Esophagus squamous epithelium (tissue), 5 donors: Measurements from ENCODE around the gene POU2F1. TPM values are rescaled to one million over a fixed set of nuclear protein-coding genes. Genes with fewer than 3 reads are reported as not detected.

Experiments used
- DNase-seq: peaks from one replicate; lab custom pipeline; 2025; lab: John Stamatoyannopoulos, UW
- H3K27ac ChIP-seq, 4 donors: fragments of 200-600 bp; sonication (generic); one replicate each; pipeline ENCODE4 v1.5.1; 2016 to 2019; ENCODE audit warnings: mild to moderate bottlenecking in 1 of 4
- H3K27me3 ChIP-seq, 4 donors: fragments of 200-600 bp; sonication (generic); 1 replicate in 3 of 4; 2 replicates in 1 of 4; pipeline versions ENCODE4 v1.5.1 to v1.6.0; 2017 to 2021; ENCODE audit warnings: antibody characterized with exemption in 1 of 4
- H3K36me3 ChIP-seq, 3 donors: fragments of 200-600 bp; sonication (generic); one replicate each; pipeline ENCODE4 v1.5.1; 2016 to 2019
- H3K4me1 ChIP-seq, 3 donors: fragments of 200-600 bp; sonication (generic); one replicate each; pipeline ENCODE4 v1.5.1; 2017 to 2019
- H3K4me3 ChIP-seq, 4 donors: fragments of 200-600 bp; sonication (generic); 1 replicate in 3 of 4; 2 replicates in 1 of 4; pipeline ENCODE4 v1.5.1; 2016 to 2019; ENCODE audit warnings: mild to moderate bottlenecking in 2 of 4, moderate library complexity in 1 of 4
- H3K9me3 ChIP-seq, 3 donors: fragments of 200-600 bp; sonication (generic); one replicate each; pipeline ENCODE4 v1.5.1; 2016 to 2019
- POLR2A ChIP-seq, 4 donors: fragments of 450-650 bp; IDR thresholded peaks; one replicate each; pipeline ENCODE4 v1.6.1; 2017; ENCODE audit warnings: antibody characterized with exemption in 4 of 4, mild to moderate bottlenecking in 4 of 4, moderate library complexity in 3 of 4
- WGBS, 2 donors: methylation state at CpG; one replicate each; pipeline ENCODE4 v1.1.5; 2018; 5-methylcytosine and 5-hydroxymethylcytosine counted together
- intact Hi-C: fragments of 100-400 bp; cut with DNase I; formaldehyde crosslinking; loops from one replicate; pipeline ENCODE4 v1.15.0; 2022
- total RNA-seq, 4 donors: library from RNA; depleted of rRNA; stranded (reverse); fragments of >200 nt; gene quantifications; one replicate each; pipeline ENCODE4 v1.1.0, GENCODE V29; 2016
- TF ChIP-seq, protein P1 (sequence below), 6 experiments: fragments of 450-650 bp in 4 of 6; fragments of 200-600 bp in 2 of 6; sonication (generic) in 2 of 6; IDR thresholded peaks; one replicate each; pipeline ENCODE4 v1.5.1; 2016 to 2019; ENCODE audit warnings: antibody characterized with exemption in 6 of 6, mild to moderate bottlenecking in 4 of 6, moderate library complexity in 4 of 6
- donor health status: DM: yes; HTN: yes; CAD: no.

Gene POU2F1
- 10 to 100 TPM in 1 of 4 donors, 1 to 10 TPM in 3; 7.8 to 10.5 (median 9.2) TPM for total RNA-seq

DNA sequence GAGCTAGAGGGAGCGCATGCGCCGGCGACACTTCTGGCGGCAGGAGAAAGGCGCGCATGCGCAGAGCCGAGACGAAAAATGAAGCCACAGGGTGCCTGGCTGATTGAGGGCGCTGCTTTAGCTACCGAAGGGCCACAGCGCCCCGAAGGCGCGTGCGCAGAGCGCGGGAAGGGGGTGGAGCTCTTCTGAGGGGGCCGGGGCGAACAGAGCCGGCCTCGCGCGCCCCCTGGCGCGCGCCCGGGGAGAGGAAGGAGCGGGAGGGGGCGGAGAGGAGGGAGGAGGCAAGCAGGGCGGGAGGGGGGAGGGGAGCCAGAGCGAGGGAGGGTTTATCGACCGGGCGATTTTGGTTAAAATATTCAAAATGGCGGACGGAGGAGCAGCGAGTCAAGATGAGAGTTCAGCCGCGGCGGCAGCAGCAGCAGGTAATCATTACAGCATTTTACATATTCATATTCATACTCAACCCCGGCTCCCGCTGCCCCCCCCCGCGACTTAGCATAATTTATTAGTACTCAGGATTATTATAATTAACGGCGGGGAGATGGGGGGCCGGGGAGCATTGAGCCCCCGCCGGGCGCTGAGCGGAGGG is at the start of gene POU2F1:
Gene POU2F1, plus strand, starts transcription at position 350 of the 589 bp plus-strand sequence. Its CDS starts 12 bp downstream, at position 362.
- DNase-seq: peak; percentile 87
- 1% methylated on average over 19 of the region's 53 CpGs; no CpG with 5 or more reads in 1 of the 2 donors for WGBS, 2 donors
- TF ChIP-seq, protein P1, sequence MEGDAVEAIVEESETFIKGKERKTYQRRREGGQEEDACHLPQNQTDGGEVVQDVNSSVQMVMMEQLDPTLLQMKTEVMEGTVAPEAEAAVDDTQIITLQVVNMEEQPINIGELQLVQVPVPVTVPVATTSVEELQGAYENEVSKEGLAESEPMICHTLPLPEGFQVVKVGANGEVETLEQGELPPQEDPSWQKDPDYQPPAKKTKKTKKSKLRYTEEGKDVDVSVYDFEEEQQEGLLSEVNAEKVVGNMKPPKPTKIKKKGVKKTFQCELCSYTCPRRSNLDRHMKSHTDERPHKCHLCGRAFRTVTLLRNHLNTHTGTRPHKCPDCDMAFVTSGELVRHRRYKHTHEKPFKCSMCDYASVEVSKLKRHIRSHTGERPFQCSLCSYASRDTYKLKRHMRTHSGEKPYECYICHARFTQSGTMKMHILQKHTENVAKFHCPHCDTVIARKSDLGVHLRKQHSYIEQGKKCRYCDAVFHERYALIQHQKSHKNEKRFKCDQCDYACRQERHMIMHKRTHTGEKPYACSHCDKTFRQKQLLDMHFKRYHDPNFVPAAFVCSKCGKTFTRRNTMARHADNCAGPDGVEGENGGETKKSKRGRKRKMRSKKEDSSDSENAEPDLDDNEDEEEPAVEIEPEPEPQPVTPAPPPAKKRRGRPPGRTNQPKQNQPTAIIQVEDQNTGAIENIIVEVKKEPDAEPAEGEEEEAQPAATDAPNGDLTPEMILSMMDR (IDR thresholded peaks at IDR 0.05): peak; percentile 58 to 92 (median 72)
- TF ChIP-seq POLR2A (IDR thresholded peaks at IDR 0.05): peak in 3 of 4 donors; percentile 44 to 66 (median 66)
- H3K36me3 ChIP-seq: no peaks in the 10 kb centered on the region
- peak within 1 kb of the TSS; percentile 74 to 95 (median 82) for H3K4me3 ChIP-seq
- no peaks in the 10 kb centered on the region for H3K27me3 ChIP-seq
- intact Hi-C loops: no loop called here
- peak within 1 kb of the TSS; percentile 95 to 99 (median 98) for H3K27ac ChIP-seq
- H3K9me3 ChIP-seq: no peaks in the 10 kb centered on the region
- peaks cover 0 to 37% (median 11%) of the 10 kb centered on the region in 3 donors for H3K4me1 ChIP-seq

DNA sequence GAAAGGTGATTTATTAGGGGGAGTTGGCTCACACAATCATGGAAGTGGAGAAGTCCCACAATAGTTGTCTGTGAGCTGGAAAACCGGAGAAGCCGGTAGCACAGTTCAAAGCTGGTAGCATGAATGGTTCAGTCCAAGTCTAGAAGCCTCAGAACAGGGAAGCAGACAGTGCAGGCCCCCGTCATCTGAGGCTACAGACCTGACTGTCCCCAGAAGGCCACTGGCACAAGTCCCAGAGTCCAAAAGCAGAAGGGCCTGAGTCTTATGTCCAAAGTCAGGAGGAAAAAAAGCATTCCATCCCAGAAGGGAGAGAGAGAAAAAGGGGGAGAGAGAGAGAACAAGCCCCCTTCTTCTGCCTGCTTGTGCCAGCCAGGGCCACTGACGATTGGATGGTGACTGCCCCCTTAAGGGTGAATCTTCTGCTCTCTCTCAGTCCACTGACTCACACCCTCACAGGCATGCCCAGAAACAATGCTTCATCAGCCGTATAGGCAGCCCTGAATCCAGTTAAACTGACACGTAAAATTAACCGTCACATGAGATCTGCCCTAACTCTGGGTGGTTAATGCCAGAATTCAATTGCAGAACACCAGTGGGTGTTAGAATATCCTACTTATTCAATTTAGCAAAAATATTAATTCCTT is 49.3 kb upstream of the POU2F1 start:
- H3K36me3 ChIP-seq: no peaks in the 10 kb centered on the region
- WGBS, 2 donors: 68 to 85% methylated on average over 6 to 7 of the region's 7 CpGs
- no peaks in the 10 kb centered on the region for H3K27me3 ChIP-seq
- no peak for DNase-seq
- peaks cover 0 to 10% (median 0%) of the 10 kb centered on the region in 3 donors for H3K4me1 ChIP-seq
- no peaks in the 10 kb centered on the region for H3K9me3 ChIP-seq
- no peak overlapping the region for H3K27ac ChIP-seq
- TF ChIP-seq, protein P1 (IDR thresholded peaks at IDR 0.05): no peak
- TF ChIP-seq POLR2A (IDR thresholded peaks at IDR 0.05): no peak
- no peak overlapping the region for H3K4me3 ChIP-seq
- intact Hi-C loops: no loop called here

DNA sequence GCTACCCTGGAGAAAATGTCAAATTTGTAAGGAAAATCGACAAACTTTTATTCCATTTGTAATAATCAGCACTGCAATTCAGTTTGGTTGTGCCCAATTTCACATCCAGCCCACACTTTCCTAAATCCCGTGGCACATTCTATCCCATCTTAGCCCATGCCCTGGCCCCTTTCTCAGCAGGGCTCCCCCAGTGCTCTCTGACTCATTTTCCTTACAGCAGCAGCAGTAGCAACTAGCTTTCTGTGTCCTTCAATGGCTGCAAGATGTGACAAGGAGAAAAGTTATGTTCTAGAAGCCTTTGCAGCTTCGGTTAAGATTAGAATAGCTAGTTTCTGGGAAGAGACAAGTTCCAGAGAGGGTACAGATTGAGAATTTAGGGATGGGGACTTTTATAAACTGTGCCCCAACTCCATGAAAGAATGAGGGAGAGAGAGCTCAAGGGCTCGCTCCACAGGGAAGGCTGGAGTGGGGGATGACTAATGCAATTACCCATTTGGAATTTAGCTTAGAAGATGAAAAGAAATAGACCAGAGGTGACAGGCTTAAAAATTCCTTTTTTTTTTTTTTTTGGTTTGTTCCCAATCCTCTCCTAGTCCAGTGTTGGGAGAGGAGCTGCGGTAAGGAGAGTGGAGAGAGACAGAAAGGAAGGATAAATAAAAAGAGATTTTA is 47.0 kb upstream of the POU2F1 start:
- DNase-seq: no peak
- no peaks in the 10 kb centered on the region for H3K36me3 ChIP-seq
- no peaks in the 10 kb centered on the region for H3K9me3 ChIP-seq
- H3K27ac ChIP-seq: no peak overlapping the region
- TF ChIP-seq POLR2A (IDR thresholded peaks at IDR 0.05): no peak
- H3K4me1 ChIP-seq: peaks cover 0 to 10% (median 0%) of the 10 kb centered on the region in 3 donors
- intact Hi-C loops: no loop called here
- H3K4me3 ChIP-seq: no peak overlapping the region
- 54 to 63% methylated on average over 4 to 5 of the region's 5 CpGs for WGBS, 2 donors
- H3K27me3 ChIP-seq: no peaks in the 10 kb centered on the region

DNA sequence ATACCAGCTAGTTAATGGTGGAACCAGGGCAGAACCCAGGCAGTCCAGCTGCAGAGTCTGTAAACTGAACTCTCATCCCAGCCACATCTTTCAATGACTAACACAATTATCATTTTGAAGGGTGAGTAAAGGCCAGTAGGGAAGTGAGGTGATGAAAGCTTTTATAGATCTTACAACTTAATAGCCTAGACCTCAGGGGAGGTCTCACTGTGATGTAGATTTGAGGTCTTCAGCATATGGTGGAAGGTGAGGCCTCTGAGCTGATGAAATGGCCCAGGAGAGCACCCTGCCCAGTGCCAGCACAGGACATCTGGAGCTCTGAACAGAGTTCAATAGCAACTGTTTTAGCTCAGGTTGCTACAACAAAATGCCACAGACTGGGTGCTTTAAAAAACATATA is 44.8 kb upstream of the POU2F1 start:
- no peaks in the 10 kb centered on the region for H3K9me3 ChIP-seq
- intact Hi-C loops: no loop called here
- H3K27ac ChIP-seq: no peak overlapping the region
- DNase-seq: no peak
- H3K36me3 ChIP-seq: no peaks in the 10 kb centered on the region
- no peaks in the 10 kb centered on the region for H3K27me3 ChIP-seq
- TF ChIP-seq, protein P1 (IDR thresholded peaks at IDR 0.05): no peak
- no peak for TF ChIP-seq POLR2A (IDR thresholded peaks at IDR 0.05)
- no peak overlapping the region for H3K4me3 ChIP-seq
- H3K4me1 ChIP-seq: peaks cover 0 to 10% (median 0%) of the 10 kb centered on the region in 3 donors

DNA sequence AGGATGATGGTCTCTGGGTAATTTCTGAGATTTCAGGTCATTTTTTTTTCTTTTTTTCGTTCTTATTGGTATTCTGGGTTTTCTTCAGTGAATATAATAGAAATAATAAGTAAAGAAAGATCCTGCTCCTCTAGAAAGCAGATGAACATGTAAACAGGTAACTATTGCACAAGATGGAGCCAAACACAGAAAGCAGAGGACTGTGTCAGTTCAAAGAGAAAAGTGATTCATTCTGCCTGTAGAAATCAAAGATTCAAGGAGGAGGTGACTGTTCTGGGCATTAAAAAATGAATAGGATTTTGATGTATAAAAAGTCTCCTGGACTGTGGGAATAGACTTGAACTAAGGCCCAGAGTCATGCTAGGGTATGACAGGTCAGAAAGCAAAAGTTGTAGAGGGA is 41.9 kb upstream of the POU2F1 start:
- Histone ChIP-seq H3K27ac (no peak overlapping the region), H3K4me1 (no peaks in the 10 kb centered on the region), H3K4me3 (no peak overlapping the region), H3K27me3 (no peaks in the 10 kb centered on the region), H3K36me3 (no peaks in the 10 kb centered on the region), H3K9me3 (no peaks in the 10 kb centered on the region)
- WGBS, 2 donors: 0% methylated on average over 1 of the region's 1 CpG
- TF ChIP-seq POLR2A (IDR thresholded peaks at IDR 0.05): no peak
- TF ChIP-seq, protein P1 (IDR thresholded peaks at IDR 0.05): no peak
- intact Hi-C loops: no loop called here
- no peak for DNase-seq
